OCI-LY3 (cell line): ENCODE measurements around the gene ZNF597.

ENCODE experiments used
- EZH2phosphoT487 ChIP-seq: fragments of 200-600 bp; shearing (Covaris generic); IDR thresholded peaks from 2 replicates; pipeline ENCODE4 v1.6.1; 2018; ENCODE audit warnings: antibody characterized with exemption, mixed run types, low read depth
- TF ChIP-seq, protein P1 (sequence below): fragments of 200-600, 300-600 bp; sonication (generic); IDR thresholded peaks from 2 replicates; pipeline ENCODE4 v1.5.1; 2014; ENCODE audit warnings: antibody characterized with exemption, low read length, low read depth

GRCh38 chr16:3478242-3478925, 35.1 kb upstream of the ZNF597 start:
- TF ChIP-seq, protein P1, sequence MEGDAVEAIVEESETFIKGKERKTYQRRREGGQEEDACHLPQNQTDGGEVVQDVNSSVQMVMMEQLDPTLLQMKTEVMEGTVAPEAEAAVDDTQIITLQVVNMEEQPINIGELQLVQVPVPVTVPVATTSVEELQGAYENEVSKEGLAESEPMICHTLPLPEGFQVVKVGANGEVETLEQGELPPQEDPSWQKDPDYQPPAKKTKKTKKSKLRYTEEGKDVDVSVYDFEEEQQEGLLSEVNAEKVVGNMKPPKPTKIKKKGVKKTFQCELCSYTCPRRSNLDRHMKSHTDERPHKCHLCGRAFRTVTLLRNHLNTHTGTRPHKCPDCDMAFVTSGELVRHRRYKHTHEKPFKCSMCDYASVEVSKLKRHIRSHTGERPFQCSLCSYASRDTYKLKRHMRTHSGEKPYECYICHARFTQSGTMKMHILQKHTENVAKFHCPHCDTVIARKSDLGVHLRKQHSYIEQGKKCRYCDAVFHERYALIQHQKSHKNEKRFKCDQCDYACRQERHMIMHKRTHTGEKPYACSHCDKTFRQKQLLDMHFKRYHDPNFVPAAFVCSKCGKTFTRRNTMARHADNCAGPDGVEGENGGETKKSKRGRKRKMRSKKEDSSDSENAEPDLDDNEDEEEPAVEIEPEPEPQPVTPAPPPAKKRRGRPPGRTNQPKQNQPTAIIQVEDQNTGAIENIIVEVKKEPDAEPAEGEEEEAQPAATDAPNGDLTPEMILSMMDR = no peak
- TF ChIP-seq EZH2phosphoT487 = no peak
